ENCODE results near the gene TBL3.

- TF ChIP-seq CTCF (IDR thresholded peaks at IDR 0.05) (no peak), POLR2A (IDR thresholded peaks at IDR 0.05) (no peak)
Observed at GRCh38 chr16:1929105-1929504, 42.7 kb upstream of the TBL3 start.
